Amygdala (tissue), 56 donors: ENCODE data around the gene NPIPB13.
"Not testable (repeated sequence)": the region's sequence is repeated elsewhere in the genome, so short reads cannot be mapped to it uniquely, and the experiment has no call there.

Experiments
- DNase-seq, 56 donors: peaks; one replicate each; lab custom pipeline; 2025; lab: John Stamatoyannopoulos, UW

Gene NPIPB13

DNA sequence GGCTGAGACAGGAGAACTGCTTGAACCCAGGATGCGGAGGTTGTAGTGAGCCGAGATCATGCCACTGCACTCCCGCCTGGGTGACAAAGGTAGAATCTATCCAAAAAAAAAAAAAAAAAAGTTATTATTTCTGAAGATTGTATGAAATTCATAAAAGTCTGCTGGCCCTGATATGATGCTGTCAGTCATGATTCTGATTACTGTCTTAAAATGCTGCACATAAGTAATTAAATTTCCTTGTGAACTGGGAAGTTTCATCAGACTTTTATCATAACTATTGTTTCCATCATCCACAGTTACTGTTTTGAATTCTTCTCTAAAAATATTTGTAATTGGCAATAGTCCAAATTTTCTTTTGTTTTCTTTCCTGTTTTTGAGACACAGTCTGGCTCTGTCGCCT, at the start of gene NPIPB13:
NPIPB13 (minus strand) TSS at position 101 of the 400 bp plus-strand sequence. CDS start 2,906 bp downstream, outside the sequence.
- not testable (repeated sequence) for DNase-seq

DNA sequence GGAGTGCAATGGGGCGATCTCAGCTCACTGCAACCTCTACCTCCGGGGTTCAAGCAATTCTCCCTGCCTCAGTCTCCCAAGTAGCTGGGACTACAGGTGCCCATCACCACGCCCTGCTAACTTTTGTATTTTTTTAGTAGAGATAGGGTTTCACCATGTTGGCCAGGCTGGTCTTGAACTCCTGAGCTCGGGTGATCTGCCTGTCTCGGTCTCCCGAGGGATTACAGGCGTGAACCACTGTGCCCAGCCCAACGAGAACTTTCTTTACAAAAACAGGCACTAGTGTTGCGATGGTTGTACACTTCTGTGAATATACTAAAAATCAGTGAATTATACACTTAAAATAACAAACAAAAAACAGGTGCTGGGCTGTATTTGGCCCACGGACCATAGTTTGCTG, 34.1 kb upstream of the NPIPB13 start:
- DNase-seq, result not testable (repeated sequence)

DNA sequence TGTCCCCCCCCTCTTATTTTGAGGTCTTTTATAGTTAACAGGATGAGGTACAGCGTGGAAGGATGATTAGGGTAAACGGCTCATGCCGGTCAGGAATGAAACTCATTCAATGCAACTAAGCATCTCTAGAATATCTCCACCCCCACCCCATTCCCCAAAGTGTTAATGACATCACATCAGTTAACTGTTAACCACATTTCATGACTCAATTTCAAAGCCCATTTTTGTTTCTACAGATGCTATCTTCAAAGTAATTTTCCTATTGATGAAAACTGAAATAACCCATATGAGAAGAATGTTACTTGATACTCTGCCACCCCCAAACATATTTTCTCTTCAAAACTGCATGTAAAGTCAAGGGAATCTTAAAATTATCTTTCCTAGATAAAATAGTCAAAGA, 30.2 kb upstream of the NPIPB13 start:
- not testable (repeated sequence) for DNase-seq

DNA sequence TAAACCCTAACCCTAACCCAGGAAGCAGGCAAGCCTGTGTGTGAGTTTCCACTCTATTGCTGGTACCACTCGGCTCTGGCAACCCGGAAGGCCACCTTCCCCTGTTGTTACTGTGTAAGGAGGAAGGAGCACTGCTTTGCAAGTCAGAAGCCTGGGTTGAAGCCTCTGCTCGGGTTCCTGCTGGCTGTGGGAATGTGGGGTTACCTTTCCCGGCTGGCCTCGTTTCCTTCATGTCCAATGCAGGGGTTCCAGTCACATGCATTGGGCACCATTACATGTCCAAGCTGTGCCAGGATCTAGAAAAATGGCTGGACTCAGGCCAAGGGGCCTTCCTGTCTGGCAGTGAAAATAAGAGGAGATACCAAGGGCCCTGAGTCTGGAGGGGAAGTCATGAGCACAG, 31.2 kb downstream of the NPIPB13 start:
- DNase-seq, result not testable (repeated sequence)

DNA sequence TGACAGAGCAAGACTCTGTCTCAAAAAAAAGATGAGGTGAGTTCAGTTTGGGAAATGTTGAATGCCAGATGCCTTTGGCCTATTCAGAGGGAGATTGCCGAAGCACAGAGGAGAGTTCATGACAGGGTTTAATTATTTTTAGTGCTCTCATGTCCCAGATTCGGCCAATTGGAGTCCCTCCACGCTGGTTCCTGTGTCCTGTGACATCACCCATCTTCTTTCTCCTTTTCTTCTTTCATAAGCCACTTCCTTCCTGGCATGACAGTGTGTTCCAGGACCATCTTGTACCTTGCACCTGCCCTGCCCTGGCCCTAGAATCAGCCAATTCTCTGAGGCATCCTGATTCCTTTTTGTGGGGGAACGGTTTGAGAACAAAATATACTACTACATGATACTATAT, 36.9 kb downstream of the NPIPB13 start:
- DNase-seq, result not testable (repeated sequence)

DNA sequence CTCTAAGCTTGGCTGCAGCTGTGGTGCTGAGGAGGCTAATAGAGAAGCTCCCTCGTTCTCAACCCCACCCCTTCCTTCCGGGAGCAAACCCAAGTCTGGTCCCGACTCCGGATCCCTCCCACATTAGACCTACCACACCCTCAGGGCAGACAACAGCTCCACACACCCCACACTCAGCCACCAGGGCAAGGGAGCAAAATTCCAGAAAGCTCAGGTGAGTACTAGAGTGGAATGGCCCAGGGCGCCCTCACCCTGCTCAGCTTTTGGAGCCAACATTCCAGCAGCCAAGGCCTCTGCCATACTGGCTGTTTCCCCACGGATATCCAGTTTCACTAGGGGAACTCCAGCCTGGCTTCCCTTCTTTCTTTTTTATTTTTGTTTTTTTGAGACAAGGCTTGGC, 39.2 kb downstream of the NPIPB13 start:
- not testable (repeated sequence) for DNase-seq

DNA sequence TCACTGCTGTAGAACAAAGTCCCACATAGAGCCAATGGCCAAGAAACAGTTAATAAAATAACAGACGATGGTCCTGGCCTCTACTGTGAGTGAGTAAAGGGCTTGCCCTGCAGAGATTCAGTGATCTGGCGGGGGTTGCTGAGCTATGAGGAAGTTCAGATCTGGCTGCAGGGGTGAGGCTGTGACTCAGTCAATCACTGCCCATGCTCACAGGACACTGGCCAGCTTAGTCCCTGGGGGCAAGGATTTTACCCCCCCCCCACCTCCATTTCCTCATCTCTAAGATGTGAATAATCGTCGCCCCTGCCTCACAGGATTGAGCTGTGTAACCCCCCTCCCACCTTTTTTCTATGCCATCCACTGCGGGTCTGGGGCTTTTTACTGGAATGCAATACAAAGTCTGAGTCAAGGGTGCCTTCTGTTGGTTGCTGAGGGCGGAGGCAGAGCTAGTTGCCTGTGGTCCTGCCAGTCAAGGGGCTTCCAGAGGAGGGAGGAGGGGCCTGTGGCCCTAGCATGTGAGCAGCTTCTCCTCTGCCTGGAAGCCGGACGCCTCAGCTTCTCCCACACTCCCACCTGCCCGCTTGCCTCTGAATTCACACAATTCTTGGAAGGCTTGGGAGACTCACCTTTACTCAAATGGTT, 41.1 kb downstream of the NPIPB13 start:
- not testable (repeated sequence) for DNase-seq

DNA sequence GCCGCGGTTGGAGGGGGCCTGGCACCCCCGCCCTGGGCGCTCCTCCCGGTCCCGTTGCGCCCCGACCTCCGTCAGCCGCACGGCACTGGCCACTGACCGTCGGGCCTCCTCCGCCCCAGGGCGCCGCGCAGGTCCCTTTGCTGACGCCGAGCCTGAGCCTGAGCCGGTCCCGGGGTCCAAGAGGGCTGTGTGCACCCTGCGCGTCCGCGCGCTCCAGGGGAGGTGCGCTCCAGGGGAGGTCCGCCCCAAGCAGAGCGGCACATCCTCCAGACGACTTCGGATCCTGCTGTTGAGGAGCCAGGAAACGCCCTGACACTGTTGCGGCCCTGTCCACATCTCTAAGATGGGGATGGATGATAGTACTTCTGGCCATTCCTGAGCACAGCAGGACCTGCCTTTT, 42.0 kb downstream of the NPIPB13 start:
- DNase-seq, result not testable (repeated sequence)

DNA sequence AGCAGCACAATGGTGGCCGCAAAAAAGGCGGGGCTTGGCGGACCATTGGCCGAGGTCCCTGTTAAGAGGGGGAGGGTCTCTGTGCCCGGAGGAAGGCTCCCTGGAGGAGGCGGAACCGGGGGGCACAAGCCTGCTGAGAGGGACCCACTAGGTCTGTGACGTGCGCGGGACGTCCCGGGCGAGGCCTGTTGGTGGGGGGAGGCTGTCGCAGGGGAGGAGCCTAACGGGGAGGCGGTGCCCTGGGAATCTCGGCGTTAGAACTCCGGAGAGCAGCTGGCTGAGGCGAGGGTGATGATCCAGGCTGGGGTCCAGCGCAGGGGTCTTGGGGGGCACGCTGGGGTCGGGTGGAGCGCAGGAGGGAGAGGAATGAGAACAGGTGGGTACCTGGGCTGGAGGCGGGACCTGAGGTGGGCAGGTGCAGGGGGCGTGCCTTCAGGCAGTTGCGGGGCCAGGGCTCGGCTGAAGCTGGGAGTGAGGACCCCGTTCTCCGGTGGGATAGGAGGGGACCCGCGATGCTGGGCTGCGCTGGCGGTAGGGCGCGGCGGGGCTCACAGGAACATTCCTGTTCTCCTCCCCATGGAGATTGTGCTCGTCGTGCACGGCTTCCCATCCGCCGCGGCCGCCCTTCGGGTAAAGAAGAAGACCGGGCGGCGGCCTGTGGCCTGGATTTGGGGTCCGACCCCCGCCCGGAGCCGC, 42.6 kb downstream of the NPIPB13 start:
- not testable (repeated sequence) for DNase-seq

DNA sequence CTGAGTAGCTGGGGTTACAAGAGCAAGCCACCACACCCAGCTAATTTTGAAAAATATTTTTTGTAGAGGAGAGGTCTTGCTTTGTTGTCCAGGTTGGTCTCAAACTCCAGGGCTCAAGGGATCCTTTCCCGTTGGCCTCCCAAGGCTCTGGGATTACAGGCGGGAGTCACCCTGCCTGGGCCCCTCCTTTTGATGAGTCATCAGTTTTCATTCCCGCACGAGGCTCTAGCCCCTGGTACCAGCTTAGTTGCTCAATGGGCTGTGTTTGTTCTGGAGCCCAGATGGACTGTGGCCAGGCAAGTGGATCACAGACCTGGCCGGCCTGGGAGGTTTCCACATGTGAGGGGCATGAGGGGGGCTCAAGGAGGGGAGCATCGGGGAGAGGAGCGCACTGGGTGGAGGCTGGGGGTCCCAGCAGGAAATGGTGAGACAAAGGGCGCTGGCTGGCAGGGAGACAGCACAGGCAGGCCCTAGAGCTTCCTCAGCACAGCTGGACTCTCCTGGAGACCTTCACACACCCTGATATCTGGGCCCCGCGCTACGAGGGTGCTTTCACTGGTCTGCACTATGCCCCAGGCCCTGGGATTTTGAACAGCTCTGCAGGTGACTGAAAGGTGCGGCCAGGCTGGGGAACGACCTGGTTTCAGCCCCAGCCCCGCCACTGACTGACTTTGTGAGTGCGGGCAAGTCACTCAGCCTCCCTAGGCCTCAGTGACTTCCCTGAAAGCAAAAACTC, 48.5 kb downstream of the NPIPB13 start:
- not testable (repeated sequence) for DNase-seq

DNA sequence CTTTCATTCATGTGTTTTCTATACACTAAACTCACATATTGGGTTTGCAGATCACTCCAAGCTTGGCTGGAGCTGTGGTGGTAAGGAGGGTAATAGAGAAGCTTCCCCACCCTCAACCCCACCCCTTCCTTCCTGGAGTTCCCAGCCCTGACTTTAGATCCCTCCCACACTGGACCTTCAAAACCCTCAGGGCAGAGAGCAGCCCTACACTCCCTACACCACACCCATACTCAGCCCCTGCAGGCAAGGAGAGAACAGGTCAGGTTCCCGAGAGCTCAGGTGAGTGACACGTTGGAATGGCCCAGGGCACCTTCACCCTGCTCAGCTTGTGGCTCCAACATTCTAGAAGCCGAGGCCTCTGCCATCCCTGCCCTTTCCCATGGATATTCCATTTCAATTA, 49.2 kb downstream of the NPIPB13 start, which contains the start of gene SULT1A3:
SULT1A3 (plus strand) TSS at position 207 of the 400 bp plus-strand sequence. CDS start 1,474 bp downstream, outside the sequence.
- DNase-seq, result not testable (repeated sequence)
